Vagina (tissue), 2 donors: ENCODE data around the gene CD48.

Source experiments
- CTCF ChIP-seq, 3 experiments: fragments of 450-650 bp in 2 of 3; fragments of 200-600 bp in 1 of 3; sonication (generic) in 1 of 3; IDR thresholded peaks; one replicate each; pipeline ENCODE4 v1.5.1; 2017 to 2019; ENCODE audit warnings: antibody characterized with exemption in 3 of 3, mild to moderate bottlenecking in 2 of 3, moderate library complexity in 2 of 3
- POLR2A ChIP-seq, 2 donors: fragments of 450-650 bp; IDR thresholded peaks; one replicate each; pipeline ENCODE4 v1.6.1; 2017; ENCODE audit warnings: antibody characterized with exemption in 2 of 2, mild to moderate bottlenecking in 2 of 2, moderate library complexity in 2 of 2

- TF ChIP-seq POLR2A (IDR thresholded peaks at IDR 0.05) (no peak), CTCF (IDR thresholded peaks at IDR 0.05) (no peak)
Measured at GRCh38 chr1:160634543-160635491, 76.8 kb downstream of the CD48 start.
